ENCODE results near the gene TTPAL.

GRCh38 chr20:44513871-44514270, 38.2 kb downstream of the TTPAL start:
- TF ChIP-seq CTCF (IDR thresholded peaks at IDR 0.05) (no peak), POLR2A (IDR thresholded peaks at IDR 0.05) (no peak), EP300 (IDR thresholded peaks at IDR 0.05) (no peak)

Measured in sigmoid colon (tissue), 4 donors.